Hepatocyte (in vitro differentiated cells): ENCODE results near the gene GOLGA6L7. TPM values are rescaled to one million over a fixed set of nuclear protein-coding genes. Genes with fewer than 3 reads are reported as not detected.
"Not testable (repeated sequence)": the region's sequence is repeated elsewhere in the genome, so short reads cannot be mapped to it uniquely, and the experiment has no call there.

Experiments used
- DNase-seq: peaks from one replicate; pipeline ENCODE4 v3.0.0-alpha.2; 2016; ENCODE audit warnings: low spot score
- H2AFZ ChIP-seq: fragments of 200-600 bp; sonication (generic); 2 replicates; pipeline ENCODE4 v1.6.0; 2016; ENCODE audit warnings: antibody characterized with exemption, mild to moderate bottlenecking
- H3K27ac ChIP-seq: fragments of 200-600 bp; sonication (generic); 2 replicates; pipeline ENCODE4 v1.5.1; 2016; ENCODE audit warnings: mild to moderate bottlenecking
- H3K27me3 ChIP-seq: fragments of 200-600 bp; sonication (generic); 2 replicates; pipeline ENCODE4 v1.6.1; 2016
- H3K36me3 ChIP-seq: fragments of 200-600 bp; sonication (generic); replicated peaks from 2 replicates; pipeline ENCODE4 v1.5.1; 2016; ENCODE audit warnings: low read depth; ENCODE audit not compliant: insufficient read depth
- H3K4me1 ChIP-seq: fragments of 200-600 bp; sonication (generic); 2 replicates; pipeline ENCODE4 v1.5.1; 2016; ENCODE audit warnings: mild to moderate bottlenecking, moderate library complexity; ENCODE audit not compliant: insufficient read depth
- H3K4me2 ChIP-seq: fragments of 200-600 bp; sonication (generic); 2 replicates; pipeline ENCODE4 v1.6.0; 2016
- H3K4me3 ChIP-seq: fragments of 200-600 bp; sonication (generic); 2 replicates; pipeline ENCODE4 v1.5.1; 2016; ENCODE audit warnings: mild to moderate bottlenecking
- H3K79me2 ChIP-seq: fragments of 200-600 bp; sonication (generic); 2 replicates; pipeline ENCODE4 v1.6.0; 2017; ENCODE audit warnings: mild to moderate bottlenecking
- H3K9me2 ChIP-seq: fragments of 200-600 bp; sonication (generic); replicated peaks from 2 replicates; pipeline ENCODE4 v1.6.0; 2017; ENCODE audit warnings: mild to moderate bottlenecking; ENCODE audit not compliant: insufficient read depth
- H3K9me3 ChIP-seq: fragments of 200-600 bp; sonication (generic); 2 replicates; pipeline ENCODE4 v1.5.1; 2016; ENCODE audit warnings: low read depth, mild to moderate bottlenecking
- H4K20me1 ChIP-seq: fragments of 200-600 bp; sonication (generic); 2 replicates; pipeline ENCODE4 v1.6.0; 2016; ENCODE audit warnings: mild to moderate bottlenecking; ENCODE audit not compliant: insufficient read depth, poor library complexity, severe bottlenecking
- WGBS: methylation state at CpG from one replicate; pipeline ENCODE4 v1.1.6; 2016; ENCODE audit warnings: low lambda C conversion rate; ENCODE audit errors: missing lambda C conversion rate; 5-methylcytosine and 5-hydroxymethylcytosine counted together
- polyA plus RNA-seq: library from polyadenylated mRNA; unstranded; fragments of >200 nt; fragmentation: Nextera tagmentation; extraction: Ambion mirVana; gene quantifications from 2 replicates; pipeline ENCODE4 v1.2.1, GENCODE V29; 2016
- total RNA-seq: library from RNA; depleted of rRNA; stranded (reverse); fragments of >200 nt; gene quantifications from 2 replicates; pipeline ENCODE4 v1.2.3, GENCODE V29; 2014
- TF ChIP-seq, protein P1 (sequence below): fragments of 200-600 bp; sonication (generic); IDR thresholded peaks from 2 replicates; pipeline ENCODE4 v1.5.1; 2016; ENCODE audit warnings: antibody characterized with exemption, mild to moderate bottlenecking; ENCODE audit not compliant: poor library complexity

Gene GOLGA6L7
- total and polyA plus RNA-seq, 2 experiments from 2014 or later, result not detected

DNA sequence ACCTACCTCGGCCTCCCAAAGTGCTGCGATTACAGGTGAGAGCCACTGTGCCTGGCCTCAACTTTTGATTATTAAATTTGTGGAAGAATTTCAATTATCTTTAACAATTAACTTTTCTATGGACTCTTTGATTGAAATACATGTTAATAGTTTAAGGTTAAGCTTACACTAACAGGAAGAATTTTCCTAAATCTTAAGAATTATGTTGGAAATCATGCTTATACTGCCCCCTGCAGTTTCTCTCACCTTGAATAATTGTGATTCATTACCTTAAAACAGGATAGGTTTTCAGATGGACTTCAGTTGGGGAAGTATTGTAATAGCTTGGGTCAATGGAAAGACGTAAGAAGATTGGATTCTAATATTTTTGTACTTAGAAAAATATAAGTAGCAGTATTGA lies 54.2 kb downstream of the GOLGA6L7 start:
- H3K79me2 ChIP-seq, H3K27me3 ChIP-seq, H3K4me2 ChIP-seq, H3K4me1 ChIP-seq, H2AFZ ChIP-seq, H4K20me1 ChIP-seq, H3K4me3 ChIP-seq, H3K9me2 ChIP-seq, H3K36me3 ChIP-seq, H3K9me3 ChIP-seq, DNase-seq, H3K27ac ChIP-seq: not testable (repeated sequence)
- WGBS, result 85% methylated on average over 3 of the region's 3 CpGs
- TF ChIP-seq, protein P1, sequence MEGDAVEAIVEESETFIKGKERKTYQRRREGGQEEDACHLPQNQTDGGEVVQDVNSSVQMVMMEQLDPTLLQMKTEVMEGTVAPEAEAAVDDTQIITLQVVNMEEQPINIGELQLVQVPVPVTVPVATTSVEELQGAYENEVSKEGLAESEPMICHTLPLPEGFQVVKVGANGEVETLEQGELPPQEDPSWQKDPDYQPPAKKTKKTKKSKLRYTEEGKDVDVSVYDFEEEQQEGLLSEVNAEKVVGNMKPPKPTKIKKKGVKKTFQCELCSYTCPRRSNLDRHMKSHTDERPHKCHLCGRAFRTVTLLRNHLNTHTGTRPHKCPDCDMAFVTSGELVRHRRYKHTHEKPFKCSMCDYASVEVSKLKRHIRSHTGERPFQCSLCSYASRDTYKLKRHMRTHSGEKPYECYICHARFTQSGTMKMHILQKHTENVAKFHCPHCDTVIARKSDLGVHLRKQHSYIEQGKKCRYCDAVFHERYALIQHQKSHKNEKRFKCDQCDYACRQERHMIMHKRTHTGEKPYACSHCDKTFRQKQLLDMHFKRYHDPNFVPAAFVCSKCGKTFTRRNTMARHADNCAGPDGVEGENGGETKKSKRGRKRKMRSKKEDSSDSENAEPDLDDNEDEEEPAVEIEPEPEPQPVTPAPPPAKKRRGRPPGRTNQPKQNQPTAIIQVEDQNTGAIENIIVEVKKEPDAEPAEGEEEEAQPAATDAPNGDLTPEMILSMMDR, result peak; percentile 35

Other genes starting within 250 kb of the GOLGA6L7 start
- 1.3 TPM in 1 of 2 replicates, not detected in the other for gene GOLGA8M, start 136.2 kb downstream of the GOLGA6L7 start, total RNA-seq
- not detected in 2 replicates for gene GOLGA8M, start 136.2 kb downstream of the GOLGA6L7 start, polyA plus RNA-seq
- 8.9 and 10.1 TPM in 2 replicates for gene APBA2, start 37.3 kb upstream of the GOLGA6L7 start, total RNA-seq
- 6.1 and 8.4 TPM in 2 replicates for gene APBA2, start 37.3 kb upstream of the GOLGA6L7 start, polyA plus RNA-seq